Measurements from ENCODE around the gene GCC2. TPM values are rescaled to one million over a fixed set of nuclear protein-coding genes. Genes with fewer than 3 reads are reported as not detected.

Gene GCC2
- total RNA-seq, 1 donor from 2014 or later = 24.7 TPM

DNA sequence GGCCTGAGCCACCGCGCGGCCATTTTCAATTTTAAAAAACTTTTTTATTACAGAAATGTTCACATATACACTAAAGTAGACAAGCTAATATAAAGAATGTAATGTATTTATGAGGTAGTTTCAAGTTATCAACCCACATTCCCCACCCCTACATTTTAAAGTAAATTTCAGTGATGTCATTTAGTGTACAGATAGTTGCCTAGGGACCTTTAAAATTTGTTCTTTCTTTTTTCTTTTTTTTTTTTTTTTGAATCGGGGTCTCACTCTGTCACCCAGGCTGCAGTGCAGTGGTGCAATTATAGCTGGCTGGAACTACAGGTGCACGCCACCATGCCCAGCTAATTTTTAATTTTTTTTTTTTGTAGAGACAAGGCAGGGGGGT lies 82.7 kb downstream of the GCC2 start:
- H3K4me3 ChIP-seq (ENCODE audit: low read depth, low read length) = no peak overlapping the region
- DNase-seq (ENCODE audit: low read depth) = no peak
- H3K27me3 ChIP-seq (ENCODE audit: control insufficient read depth, insufficient read depth, low read length) = no peaks in the 10 kb centered on the region
- H3K36me3 ChIP-seq (ENCODE audit: control insufficient read depth, insufficient read depth, low read length) = no peaks in the 10 kb centered on the region
- TF ChIP-seq CTCF (IDR thresholded peaks at IDR 0.05; ENCODE audit: insufficient read depth, low read length, poor library complexity, severe bottlenecking) = no peak

DNA sequence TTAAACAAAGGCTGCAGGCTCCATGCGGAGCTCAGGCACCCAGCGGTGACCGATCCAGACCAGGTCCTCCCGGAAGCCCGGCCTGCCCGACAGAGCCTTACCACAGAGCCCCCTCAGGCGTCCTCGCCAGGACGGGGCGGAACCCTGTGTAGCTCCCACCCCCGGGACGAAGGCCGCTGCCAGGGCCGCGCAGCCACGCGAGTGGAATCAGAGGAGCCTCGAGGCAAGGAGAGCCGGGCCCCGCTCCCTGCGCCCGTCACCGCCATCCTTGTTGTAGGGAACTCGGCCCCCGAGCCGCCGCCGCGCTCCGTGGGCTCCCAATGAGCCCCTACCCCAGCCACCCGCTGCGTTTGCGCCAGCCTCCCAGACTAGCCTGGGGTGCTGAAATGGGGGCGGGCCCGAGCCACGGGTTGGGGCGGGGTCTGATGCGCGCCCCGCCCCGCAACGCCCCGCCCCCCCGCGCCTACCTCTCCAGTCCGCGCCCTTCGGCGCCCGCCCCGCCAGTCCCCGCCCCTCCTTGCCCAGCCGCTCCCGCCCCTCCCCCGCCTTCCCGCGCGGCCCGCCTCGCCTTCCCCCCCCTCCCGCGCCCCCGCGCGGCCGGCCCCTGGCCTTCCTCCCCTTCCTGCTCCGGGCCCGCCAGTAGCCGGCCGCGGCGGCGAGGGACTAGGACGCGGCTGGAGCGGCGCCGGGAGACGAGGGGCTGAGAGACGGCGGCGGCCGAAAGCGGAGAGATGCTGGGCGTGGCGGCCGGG lies 85.0 kb downstream of the GCC2 start, which contains the start of gene LIMS1:
Gene LIMS1, plus strand, starts transcription at position 639 of the 752 bp plus-strand sequence. Its CDS starts 93 bp downstream, at position 732.
- no peaks in the 10 kb centered on the region for H3K36me3 ChIP-seq (ENCODE audit: control insufficient read depth, insufficient read depth, low read length)
- peak; percentile 39 for DNase-seq (ENCODE audit: low read depth)
- H3K4me3 ChIP-seq (ENCODE audit: low read depth, low read length) = peak within 1 kb of the TSS; percentile 79
- TF ChIP-seq CTCF (IDR thresholded peaks at IDR 0.05; ENCODE audit: insufficient read depth, low read length, poor library complexity, severe bottlenecking) = no peak
- no peaks in the 10 kb centered on the region for H3K27me3 ChIP-seq (ENCODE audit: control insufficient read depth, insufficient read depth, low read length)

GRCh38 chr2:108534584-108535356 lies 85.8 kb downstream of the GCC2 start:
- TF ChIP-seq CTCF (IDR thresholded peaks at IDR 0.05; ENCODE audit: insufficient read depth, low read length, poor library complexity, severe bottlenecking) = no peak
- no peaks in the 10 kb centered on the region for H3K27me3 ChIP-seq (ENCODE audit: control insufficient read depth, insufficient read depth, low read length)
- H3K36me3 ChIP-seq (ENCODE audit: control insufficient read depth, insufficient read depth, low read length) = no peaks in the 10 kb centered on the region
- no peak for DNase-seq (ENCODE audit: low read depth)
- H3K4me3 ChIP-seq (ENCODE audit: low read depth, low read length) = peak overlapping the region; percentile 54

DNA sequence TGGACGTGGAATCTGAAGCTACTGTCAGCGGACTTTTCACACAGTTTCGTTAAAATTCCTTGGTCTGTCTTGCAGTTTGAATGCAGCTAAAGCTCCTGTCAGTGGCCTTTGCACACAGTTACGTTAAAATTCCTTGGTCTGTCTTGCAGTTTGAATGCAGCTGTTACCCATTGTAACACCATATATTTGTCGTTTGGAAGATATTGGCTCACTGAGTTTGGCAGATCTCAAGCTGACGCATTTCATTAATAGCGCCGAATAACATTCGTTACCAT lies 86.3 kb downstream of the GCC2 start:
- no peak for TF ChIP-seq CTCF (IDR thresholded peaks at IDR 0.05; ENCODE audit: insufficient read depth, low read length, poor library complexity, severe bottlenecking)
- no peak for DNase-seq (ENCODE audit: low read depth)
- Histone ChIP-seq H3K4me3 (ENCODE audit: low read depth, low read length) (peak overlapping the region; percentile 54), H3K36me3 (ENCODE audit: control insufficient read depth, insufficient read depth, low read length) (no peaks in the 10 kb centered on the region), H3K27me3 (ENCODE audit: control insufficient read depth, insufficient read depth, low read length) (no peaks in the 10 kb centered on the region)

- H3K27me3 ChIP-seq (ENCODE audit: control insufficient read depth, insufficient read depth, low read length) = no peaks in the 10 kb centered on the region
- no peak for TF ChIP-seq CTCF (IDR thresholded peaks at IDR 0.05; ENCODE audit: insufficient read depth, low read length, poor library complexity, severe bottlenecking)
- DNase-seq (ENCODE audit: low read depth) = peak; percentile 54
- H3K4me3 ChIP-seq (ENCODE audit: low read depth, low read length) = peak overlapping the region; percentile 54
- no peaks in the 10 kb centered on the region for H3K36me3 ChIP-seq (ENCODE audit: control insufficient read depth, insufficient read depth, low read length)
Measured at GRCh38 chr2:108536133-108536780, 87.3 kb downstream of the GCC2 start.
